ENCODE measurements around the gene NCOR2. TPM values are rescaled to one million over a fixed set of nuclear protein-coding genes. Genes with fewer than 3 reads are reported as not detected.

The NCOR2 gene
- total RNA-seq, 1 donor from 2014 or later = 134 TPM

- no peak for TF ChIP-seq CTCF (IDR thresholded peaks at IDR 0.05)
- intact Hi-C loops (cut with DNase I) = no loop called here
Observed at GRCh38 chr12:124578445-124578844, 11.0 kb upstream of the NCOR2 start.

DNA sequence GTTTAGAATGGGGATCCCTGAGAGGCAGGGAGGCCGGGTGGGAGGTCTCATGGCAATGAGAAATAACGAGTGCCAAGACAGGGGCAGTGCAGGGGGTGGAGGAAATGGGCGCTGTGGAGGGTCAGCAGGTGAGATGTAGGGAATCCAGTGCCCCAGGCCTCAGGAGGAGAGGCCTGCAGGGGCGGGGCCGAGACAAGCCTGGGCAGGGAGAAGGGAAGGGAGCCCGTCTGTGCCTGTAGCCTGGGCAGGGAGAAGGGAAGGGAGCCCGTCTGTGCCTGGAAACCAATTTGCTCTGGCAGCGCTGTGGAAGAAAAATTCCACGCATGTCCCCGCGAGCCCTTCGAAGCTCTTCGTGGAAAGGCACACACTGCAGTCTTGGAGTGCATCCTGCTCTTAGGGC lies 10.6 kb upstream of the NCOR2 start:
- Histone ChIP-seq H3K36me3 (no peaks in the 10 kb centered on the region), H3K4me3 (no peak overlapping the region), H3K4me1 (peaks cover 0 to 6% of the 10 kb centered on the region in 2 donors), H3K9me3 (peaks cover 0 to 4% of the 10 kb centered on the region in 2 donors), H3K27me3 (no peaks in the 10 kb centered on the region), H3K27ac (no peak overlapping the region)
- no peak for DNase-seq (ENCODE audit: low spot score in 2 of 2)
- intact Hi-C loops (cut with DNase I) = no loop called here
- TF ChIP-seq CTCF (IDR thresholded peaks at IDR 0.05) = no peak

More at GRCh38 chr12:124578445-124578844, 11.0 kb upstream of the NCOR2 start:
- Histone ChIP-seq H3K27me3 (no peaks in the 10 kb centered on the region), H3K4me3 (no peak overlapping the region), H3K27ac (no peak overlapping the region), H3K36me3 (no peaks in the 10 kb centered on the region), H3K9me3 (peaks cover 0 to 4% of the 10 kb centered on the region in 2 donors), H3K4me1 (peaks cover 0 to 6% of the 10 kb centered on the region in 2 donors)
- DNase-seq (ENCODE audit: low spot score in 2 of 2) = no peak

DNA sequence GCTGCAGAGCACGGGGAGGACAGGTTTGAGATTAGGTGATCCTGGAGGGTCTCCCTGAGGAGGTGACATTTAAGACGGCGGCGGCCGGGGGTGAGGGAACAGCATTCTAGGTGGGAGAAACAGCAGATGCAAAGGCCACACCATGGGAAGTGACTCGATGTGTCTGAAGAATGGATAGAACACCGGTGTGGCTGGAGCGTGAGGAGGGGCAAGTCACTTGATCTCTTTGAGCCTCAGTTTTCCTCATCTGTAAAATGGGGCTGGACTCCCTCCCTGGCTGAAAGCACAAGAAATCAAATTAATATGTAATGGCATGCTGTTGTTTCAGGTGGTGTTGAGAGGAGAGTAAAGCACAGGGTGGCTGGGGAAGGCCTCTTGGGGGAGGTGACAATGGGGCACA lies 10.0 kb upstream of the NCOR2 start:
- no peaks in the 10 kb centered on the region for H3K27me3 ChIP-seq
- DNase-seq (ENCODE audit: low spot score in 2 of 2) = no peak
- H3K4me3 ChIP-seq = no peak overlapping the region
- TF ChIP-seq CTCF (IDR thresholded peaks at IDR 0.05) = no peak
- peaks cover 0 to 5% of the 10 kb centered on the region in 2 donors for H3K4me1 ChIP-seq
- H3K9me3 ChIP-seq = peaks cover 0 to 4% of the 10 kb centered on the region in 2 donors
- no peak overlapping the region for H3K27ac ChIP-seq
- H3K36me3 ChIP-seq = no peaks in the 10 kb centered on the region
- intact Hi-C loops (cut with DNase I) = no loop called here

GRCh38 chr12:124576061-124576650 lies 8.7 kb upstream of the NCOR2 start:
- Histone ChIP-seq H3K4me3 (no peak overlapping the region), H3K36me3 (no peaks in the 10 kb centered on the region), H3K4me1 (no peaks in the 10 kb centered on the region), H3K27me3 (no peaks in the 10 kb centered on the region), H3K27ac (no peak overlapping the region), H3K9me3 (peaks cover 0 to 4% of the 10 kb centered on the region in 2 donors)
- intact Hi-C loops (cut with DNase I) = no loop called here
- DNase-seq (ENCODE audit: low spot score in 2 of 2) = no peak
- no peak for TF ChIP-seq CTCF (IDR thresholded peaks at IDR 0.05)

GRCh38 chr12:124573839-124574786 lies 6.7 kb upstream of the NCOR2 start:
- intact Hi-C loops (cut with DNase I) = no loop called here
- H3K27me3 ChIP-seq = no peaks in the 10 kb centered on the region
- H3K27ac ChIP-seq = no peak overlapping the region
- H3K9me3 ChIP-seq = peaks cover 0 to 4% of the 10 kb centered on the region in 2 donors
- H3K4me1 ChIP-seq = peaks cover under 1 to 1% of the 10 kb centered on the region in 2 donors
- no peaks in the 10 kb centered on the region for H3K36me3 ChIP-seq
- TF ChIP-seq CTCF (IDR thresholded peaks at IDR 0.05) = no peak
- no peak overlapping the region for H3K4me3 ChIP-seq
- DNase-seq (ENCODE audit: low spot score in 2 of 2) = no peak

Data from ascending aorta (tissue), 2 donors.